ENCODE data around the gene RASGRP2. TPM values are rescaled to one million over a fixed set of nuclear protein-coding genes. Genes with fewer than 3 reads are reported as not detected.
A peak's percentile ranks its signal among the peaks of the same experiment; 100 is the strongest.

The RASGRP2 gene
- total and polyA plus RNA-seq, 2 of the 8 experiments (the other 6 are each of a cell fraction or from before 2014, with no cell fraction given), result 40.6 to 45.7 TPM

DNA sequence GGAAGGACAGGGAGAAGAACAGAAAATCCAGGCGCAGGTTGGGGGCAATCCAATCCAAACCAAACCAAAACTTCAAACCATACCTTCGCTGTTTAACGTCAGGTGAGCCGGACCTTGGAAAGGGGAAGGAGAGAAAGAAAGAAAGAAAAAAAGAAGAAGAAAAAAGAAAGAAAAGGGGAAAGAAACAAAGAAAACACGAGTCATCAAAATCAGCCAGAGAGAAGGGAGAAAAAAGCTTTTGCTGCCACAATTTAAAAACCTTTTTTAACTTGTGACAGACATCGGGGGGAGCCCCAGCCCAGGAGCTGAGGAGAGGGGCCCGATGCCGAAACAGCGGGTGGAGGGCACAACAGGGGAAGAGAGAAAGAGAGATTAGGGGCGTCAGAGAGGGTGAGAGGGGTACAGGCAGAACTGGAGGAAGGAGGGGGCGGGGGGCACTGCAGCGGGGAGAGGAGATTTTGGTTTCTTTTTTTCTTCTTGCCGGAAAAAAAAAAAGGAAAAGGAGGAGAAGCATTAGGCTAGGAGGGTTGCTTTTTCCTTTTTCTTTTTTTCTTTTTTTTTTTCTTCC lies 51.1 kb downstream of the RASGRP2 start (continued):
- TF ChIP-seq, protein P1, sequence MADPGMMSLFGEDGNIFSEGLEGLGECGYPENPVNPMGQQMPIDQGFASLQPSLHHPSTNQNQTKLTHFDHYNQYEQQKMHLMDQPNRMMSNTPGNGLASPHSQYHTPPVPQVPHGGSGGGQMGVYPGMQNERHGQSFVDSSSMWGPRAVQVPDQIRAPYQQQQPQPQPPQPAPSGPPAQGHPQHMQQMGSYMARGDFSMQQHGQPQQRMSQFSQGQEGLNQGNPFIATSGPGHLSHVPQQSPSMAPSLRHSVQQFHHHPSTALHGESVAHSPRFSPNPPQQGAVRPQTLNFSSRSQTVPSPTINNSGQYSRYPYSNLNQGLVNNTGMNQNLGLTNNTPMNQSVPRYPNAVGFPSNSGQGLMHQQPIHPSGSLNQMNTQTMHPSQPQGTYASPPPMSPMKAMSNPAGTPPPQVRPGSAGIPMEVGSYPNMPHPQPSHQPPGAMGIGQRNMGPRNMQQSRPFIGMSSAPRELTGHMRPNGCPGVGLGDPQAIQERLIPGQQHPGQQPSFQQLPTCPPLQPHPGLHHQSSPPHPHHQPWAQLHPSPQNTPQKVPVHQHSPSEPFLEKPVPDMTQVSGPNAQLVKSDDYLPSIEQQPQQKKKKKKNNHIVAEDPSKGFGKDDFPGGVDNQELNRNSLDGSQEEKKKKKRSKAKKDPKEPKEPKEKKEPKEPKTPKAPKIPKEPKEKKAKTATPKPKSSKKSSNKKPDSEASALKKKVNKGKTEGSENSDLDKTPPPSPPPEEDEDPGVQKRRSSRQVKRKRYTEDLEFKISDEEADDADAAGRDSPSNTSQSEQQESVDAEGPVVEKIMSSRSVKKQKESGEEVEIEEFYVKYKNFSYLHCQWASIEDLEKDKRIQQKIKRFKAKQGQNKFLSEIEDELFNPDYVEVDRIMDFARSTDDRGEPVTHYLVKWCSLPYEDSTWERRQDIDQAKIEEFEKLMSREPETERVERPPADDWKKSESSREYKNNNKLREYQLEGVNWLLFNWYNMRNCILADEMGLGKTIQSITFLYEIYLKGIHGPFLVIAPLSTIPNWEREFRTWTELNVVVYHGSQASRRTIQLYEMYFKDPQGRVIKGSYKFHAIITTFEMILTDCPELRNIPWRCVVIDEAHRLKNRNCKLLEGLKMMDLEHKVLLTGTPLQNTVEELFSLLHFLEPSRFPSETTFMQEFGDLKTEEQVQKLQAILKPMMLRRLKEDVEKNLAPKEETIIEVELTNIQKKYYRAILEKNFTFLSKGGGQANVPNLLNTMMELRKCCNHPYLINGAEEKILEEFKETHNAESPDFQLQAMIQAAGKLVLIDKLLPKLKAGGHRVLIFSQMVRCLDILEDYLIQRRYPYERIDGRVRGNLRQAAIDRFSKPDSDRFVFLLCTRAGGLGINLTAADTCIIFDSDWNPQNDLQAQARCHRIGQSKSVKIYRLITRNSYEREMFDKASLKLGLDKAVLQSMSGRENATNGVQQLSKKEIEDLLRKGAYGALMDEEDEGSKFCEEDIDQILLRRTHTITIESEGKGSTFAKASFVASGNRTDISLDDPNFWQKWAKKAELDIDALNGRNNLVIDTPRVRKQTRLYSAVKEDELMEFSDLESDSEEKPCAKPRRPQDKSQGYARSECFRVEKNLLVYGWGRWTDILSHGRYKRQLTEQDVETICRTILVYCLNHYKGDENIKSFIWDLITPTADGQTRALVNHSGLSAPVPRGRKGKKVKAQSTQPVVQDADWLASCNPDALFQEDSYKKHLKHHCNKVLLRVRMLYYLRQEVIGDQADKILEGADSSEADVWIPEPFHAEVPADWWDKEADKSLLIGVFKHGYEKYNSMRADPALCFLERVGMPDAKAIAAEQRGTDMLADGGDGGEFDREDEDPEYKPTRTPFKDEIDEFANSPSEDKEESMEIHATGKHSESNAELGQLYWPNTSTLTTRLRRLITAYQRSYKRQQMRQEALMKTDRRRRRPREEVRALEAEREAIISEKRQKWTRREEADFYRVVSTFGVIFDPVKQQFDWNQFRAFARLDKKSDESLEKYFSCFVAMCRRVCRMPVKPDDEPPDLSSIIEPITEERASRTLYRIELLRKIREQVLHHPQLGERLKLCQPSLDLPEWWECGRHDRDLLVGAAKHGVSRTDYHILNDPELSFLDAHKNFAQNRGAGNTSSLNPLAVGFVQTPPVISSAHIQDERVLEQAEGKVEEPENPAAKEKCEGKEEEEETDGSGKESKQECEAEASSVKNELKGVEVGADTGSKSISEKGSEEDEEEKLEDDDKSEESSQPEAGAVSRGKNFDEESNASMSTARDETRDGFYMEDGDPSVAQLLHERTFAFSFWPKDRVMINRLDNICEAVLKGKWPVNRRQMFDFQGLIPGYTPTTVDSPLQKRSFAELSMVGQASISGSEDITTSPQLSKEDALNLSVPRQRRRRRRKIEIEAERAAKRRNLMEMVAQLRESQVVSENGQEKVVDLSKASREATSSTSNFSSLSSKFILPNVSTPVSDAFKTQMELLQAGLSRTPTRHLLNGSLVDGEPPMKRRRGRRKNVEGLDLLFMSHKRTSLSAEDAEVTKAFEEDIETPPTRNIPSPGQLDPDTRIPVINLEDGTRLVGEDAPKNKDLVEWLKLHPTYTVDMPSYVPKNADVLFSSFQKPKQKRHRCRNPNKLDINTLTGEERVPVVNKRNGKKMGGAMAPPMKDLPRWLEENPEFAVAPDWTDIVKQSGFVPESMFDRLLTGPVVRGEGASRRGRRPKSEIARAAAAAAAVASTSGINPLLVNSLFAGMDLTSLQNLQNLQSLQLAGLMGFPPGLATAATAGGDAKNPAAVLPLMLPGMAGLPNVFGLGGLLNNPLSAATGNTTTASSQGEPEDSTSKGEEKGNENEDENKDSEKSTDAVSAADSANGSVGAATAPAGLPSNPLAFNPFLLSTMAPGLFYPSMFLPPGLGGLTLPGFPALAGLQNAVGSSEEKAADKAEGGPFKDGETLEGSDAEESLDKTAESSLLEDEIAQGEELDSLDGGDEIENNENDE (IDR thresholded peaks at IDR 0.05; ENCODE audit: insufficient replicate concordance, low read length), result no peak
- no peak for TF ChIP-seq SIN3A (conservative IDR thresholded peaks at IDR 0.05 in 1 of 2, IDR thresholded peaks at IDR 0.05 in 1 of 2; ENCODE audit: low read depth in 1 of 2, low read length in 2 of 2)
- TF ChIP-seq RAD21 (IDR thresholded peaks at IDR 0.05 in 1 of 2, conservative IDR thresholded peaks at IDR 0.05 in 1 of 2; ENCODE audit: low read depth in 2 of 2, low read length in 2 of 2), result peak; percentile 44 to 46
- no peak for TF ChIP-seq EP300 (IDR thresholded peaks at IDR 0.05; ENCODE audit: borderline replicate concordance in 1 of 2, low read depth in 2 of 2, low read length in 2 of 2)
- TF ChIP-seq TAF1 (IDR thresholded peaks at IDR 0.05; ENCODE audit: low read depth, low read length), result no peak
